GM20431 (cell line): ENCODE data around the gene MARK1.

Source experiments
- in situ Hi-C: fragments of 300-500 bp; cut with MseI, MboI; formaldehyde crosslinking; loops from one replicate; pipeline ENCODE4 v1.15.0; 2020; ENCODE audit warnings: low sequenced_read_pairs; ENCODE audit not compliant: unreplicated experiment

Gene MARK1

GRCh38 chr1:220684890-220685289 is 157.0 kb downstream of the MARK1 start:
- in situ Hi-C loops = loop anchor here (25.0 kb wide), 1 partner anchor 102 kb away; the partner anchor contains the start of gene MTARC1

- in situ Hi-C loops = loop anchor here (25.0 kb wide), 1 partner anchor 101 kb away; the partner anchor contains the start of gene MTARC1
Measured at GRCh38 chr1:220685879-220686278, 157.9 kb downstream of the MARK1 start.

- in situ Hi-C loops = loop anchor here (25.0 kb wide), 1 partner anchor 99 kb away; the partner anchor contains the start of gene MTARC1
Measured at GRCh38 chr1:220687809-220688208, 159.9 kb downstream of the MARK1 start.

GRCh38 chr1:220689666-220690065 is 161.7 kb downstream of the MARK1 start:
- in situ Hi-C loops = loop anchor here (25.0 kb wide), 1 partner anchor 98 kb away; the partner anchor contains the start of gene MTARC1

GRCh38 chr1:220690140-220691052 is 162.5 kb downstream of the MARK1 start, which contains the start of gene C1orf115:
C1orf115 (plus strand) TSS chr1:220690363; CDS start chr1:220690403, 40 bp downstream.
- in situ Hi-C loops = loop anchor here (25.0 kb wide), 1 partner anchor 97 kb away; the partner anchor contains the start of gene MTARC1

GRCh38 chr1:220691053-220691684 is 163.2 kb downstream of the MARK1 start:
- in situ Hi-C loops = loop anchor here (25.0 kb wide), 1 partner anchor 96 kb away; the partner anchor contains the start of gene MTARC1

- in situ Hi-C loops = loop anchor here (25.0 kb wide), 1 partner anchor 95 kb away; the partner anchor contains the start of gene MTARC1
Measured at GRCh38 chr1:220692436-220693228, 164.7 kb downstream of the MARK1 start.

GRCh38 chr1:220694866-220695382 is 167.0 kb downstream of the MARK1 start:
- in situ Hi-C loops = loop anchor here (25.0 kb wide), 1 partner anchor 92 kb away; the partner anchor contains the start of gene MTARC1

GRCh38 chr1:220695426-220695825 is 167.5 kb downstream of the MARK1 start:
- in situ Hi-C loops = loop anchor here (25.0 kb wide), 1 partner anchor 92 kb away; the partner anchor contains the start of gene MTARC1

- in situ Hi-C loops = loop anchor here (25.0 kb wide), 1 partner anchor 91 kb away; the partner anchor contains the start of gene MTARC1
Measured at GRCh38 chr1:220696226-220696862, 168.4 kb downstream of the MARK1 start.

- in situ Hi-C loops = loop anchor here (25.0 kb wide), 1 partner anchor 90 kb away; the partner anchor contains the start of gene MTARC1
Measured at GRCh38 chr1:220696863-220697231, 168.9 kb downstream of the MARK1 start.

- in situ Hi-C loops = loop anchor here (25.0 kb wide), 1 partner anchor 90 kb away; the partner anchor contains the start of gene MTARC1
Measured at GRCh38 chr1:220697326-220697725, 169.4 kb downstream of the MARK1 start.

GRCh38 chr1:220698607-220699016 is 170.7 kb downstream of the MARK1 start:
- in situ Hi-C loops = loop anchor here (25.0 kb wide), 1 partner anchor 89 kb away; the partner anchor contains the start of gene MTARC1

GRCh38 chr1:220699044-220699443 is 171.1 kb downstream of the MARK1 start:
- in situ Hi-C loops = loop anchor here (25.0 kb wide), 1 partner anchor 88 kb away; the partner anchor contains the start of gene MTARC1

- in situ Hi-C loops = no loop called here
Measured at GRCh38 chr1:220700556-220701179, 172.7 kb downstream of the MARK1 start.

- in situ Hi-C loops = no loop called here
Measured at GRCh38 chr1:220701974-220702373, 174.0 kb downstream of the MARK1 start.

GRCh38 chr1:220702733-220703270 is 174.9 kb downstream of the MARK1 start:
- in situ Hi-C loops = no loop called here

- in situ Hi-C loops = no loop called here
Measured at GRCh38 chr1:220703305-220703704, 175.4 kb downstream of the MARK1 start.
